Amniotic stem cell (primary cell): ENCODE measurements around the gene SLC19A1.

Experiments used
- DNase-seq: peaks from one replicate; lab custom pipeline; 2025; lab: John Stamatoyannopoulos, UW

Gene SLC19A1

DNA sequence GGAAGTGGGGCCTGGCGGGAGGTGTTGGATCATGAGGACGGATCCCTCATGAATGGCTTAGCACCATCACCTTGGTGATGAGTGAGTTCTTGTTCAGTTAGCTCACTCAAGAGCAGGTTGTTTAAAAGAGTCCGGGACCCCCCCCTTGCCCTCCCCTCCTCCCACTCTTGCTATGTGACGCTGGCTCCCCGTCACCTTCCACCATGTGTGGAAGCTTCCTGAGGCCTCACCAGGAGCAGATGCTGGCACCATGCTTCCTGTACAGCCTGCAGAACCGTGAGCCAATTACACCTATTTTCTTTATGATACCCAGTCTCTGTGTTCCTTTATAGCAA, 3.0 kb upstream of the SLC19A1 start:
- DNase-seq, result no peak

DNA sequence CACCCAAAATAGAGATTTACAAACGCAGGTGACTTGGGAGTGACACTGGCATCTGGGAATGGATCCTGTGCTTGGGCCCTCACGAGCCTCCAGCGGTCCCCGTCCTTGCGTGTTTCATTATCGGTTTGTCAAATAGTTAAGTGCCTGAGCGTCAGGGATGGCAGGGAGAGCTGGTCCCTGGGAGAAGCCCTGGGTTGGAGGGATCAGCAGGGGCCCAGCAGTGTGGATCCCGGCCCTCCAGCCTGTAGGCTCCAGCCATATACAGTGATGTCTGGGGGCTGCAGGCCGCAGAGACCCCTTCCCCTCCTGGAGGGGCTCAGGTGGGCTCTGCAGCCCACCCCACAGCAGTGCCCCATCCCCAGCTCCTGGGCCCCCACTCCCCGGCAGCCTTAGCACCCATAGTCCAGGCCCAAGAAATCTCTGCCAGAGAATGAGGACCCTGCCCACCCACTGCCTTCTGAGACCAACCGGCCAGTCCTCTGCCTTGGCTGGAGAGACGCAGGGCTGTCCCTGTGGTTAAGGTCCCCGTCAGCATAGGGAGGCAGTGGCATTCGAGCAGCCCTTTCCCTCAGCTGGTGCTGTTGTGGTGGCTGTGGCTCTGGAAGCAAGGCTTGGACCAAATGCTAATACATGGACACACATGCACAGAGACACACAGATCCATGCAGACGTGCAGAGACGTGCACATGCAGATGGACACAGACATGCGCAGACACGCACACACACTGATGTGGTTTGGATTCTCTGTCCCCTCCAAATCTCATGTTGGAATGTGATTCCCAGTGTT, 2.4 kb upstream of the SLC19A1 start:
- DNase-seq, result no peak

DNA sequence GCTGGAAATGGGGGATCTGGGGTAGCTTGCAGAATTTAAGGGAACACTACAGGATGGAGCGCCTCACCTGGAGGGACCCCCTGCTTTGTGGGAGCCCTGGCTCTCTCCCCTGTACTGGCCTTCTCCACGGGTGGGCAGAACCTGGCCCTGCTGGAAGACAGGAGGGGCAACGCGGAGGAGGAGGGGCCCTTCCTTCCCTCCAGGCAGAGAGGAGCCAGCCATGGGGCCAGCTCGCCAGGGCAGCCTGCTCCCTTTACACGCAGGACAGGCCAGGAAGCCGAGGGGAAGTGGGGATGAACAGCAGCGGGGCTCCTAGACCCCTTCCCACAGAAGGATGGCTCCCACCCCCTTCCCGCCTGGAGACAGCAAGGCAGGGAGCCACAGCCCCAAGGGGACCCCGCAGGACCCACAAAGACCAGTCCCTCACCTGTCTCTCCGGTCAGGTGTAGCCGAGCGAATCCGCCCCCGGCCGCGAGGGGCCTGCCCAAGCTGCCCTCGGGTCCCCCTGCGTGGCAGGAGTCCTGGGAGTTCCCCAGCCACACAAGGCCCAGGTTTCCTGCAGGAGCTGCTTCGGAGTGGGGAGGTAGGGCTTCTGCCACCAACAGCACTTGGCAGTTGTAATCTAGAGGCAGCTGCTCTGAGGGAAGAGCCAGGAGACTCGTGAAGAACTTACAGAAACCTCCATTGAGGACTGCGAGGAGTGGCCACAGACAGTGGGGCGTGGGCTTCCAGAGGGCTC, 1.6 kb upstream of the SLC19A1 start:
- no peak for DNase-seq

DNA sequence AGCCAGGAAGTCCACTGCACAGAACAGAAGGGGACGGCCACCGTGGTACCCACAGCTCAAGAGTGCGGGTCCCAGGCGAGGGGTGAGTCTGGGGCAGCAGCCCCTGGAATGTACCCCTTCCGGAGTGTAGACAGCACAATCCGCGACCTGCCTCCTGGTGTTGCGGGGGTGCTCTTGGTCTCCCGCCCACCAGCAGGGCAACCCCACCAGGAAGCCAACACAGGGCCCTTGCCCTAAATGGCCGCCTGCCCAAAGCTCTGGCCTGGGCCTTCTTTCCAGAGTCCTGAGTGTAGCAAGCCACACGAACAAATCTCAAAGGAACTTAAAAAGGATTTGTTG, 1.1 kb upstream of the SLC19A1 start:
- DNase-seq, result no peak

DNA sequence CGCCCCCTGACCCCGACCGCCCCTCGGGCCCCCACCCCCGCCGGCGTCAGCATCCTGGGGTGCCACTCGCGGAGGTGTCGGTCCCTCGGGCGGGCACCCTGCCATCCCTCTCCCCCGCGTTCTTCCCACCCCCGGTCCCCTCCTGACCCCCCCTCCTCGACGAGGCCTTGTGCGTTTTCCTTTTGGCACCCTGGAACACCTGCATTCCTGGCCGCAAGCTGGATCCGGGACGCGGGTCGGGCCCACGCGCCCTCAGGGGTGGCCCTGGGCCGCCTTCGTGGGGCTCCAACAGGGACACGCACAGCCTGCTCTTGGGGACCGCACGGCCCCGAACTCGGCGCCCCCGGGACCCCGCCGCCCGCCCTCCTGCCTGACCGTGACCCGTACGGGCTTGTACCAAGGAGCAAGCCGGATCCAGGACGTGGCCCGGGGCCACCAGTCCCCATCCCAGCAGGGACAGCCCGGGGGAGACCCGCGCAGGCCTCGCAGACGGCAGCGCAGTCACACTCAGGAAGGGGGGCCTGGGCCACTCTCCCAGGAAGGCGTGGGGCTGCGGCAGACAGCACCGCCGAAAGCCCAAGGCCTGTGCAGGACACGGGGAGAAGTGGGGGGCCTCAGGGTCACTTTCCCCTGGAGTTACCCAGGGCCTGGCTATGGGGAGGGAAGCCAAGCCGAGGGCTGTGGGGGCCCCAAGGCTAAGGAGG, 579 bp upstream of the SLC19A1 start:
- no peak for DNase-seq

DNA sequence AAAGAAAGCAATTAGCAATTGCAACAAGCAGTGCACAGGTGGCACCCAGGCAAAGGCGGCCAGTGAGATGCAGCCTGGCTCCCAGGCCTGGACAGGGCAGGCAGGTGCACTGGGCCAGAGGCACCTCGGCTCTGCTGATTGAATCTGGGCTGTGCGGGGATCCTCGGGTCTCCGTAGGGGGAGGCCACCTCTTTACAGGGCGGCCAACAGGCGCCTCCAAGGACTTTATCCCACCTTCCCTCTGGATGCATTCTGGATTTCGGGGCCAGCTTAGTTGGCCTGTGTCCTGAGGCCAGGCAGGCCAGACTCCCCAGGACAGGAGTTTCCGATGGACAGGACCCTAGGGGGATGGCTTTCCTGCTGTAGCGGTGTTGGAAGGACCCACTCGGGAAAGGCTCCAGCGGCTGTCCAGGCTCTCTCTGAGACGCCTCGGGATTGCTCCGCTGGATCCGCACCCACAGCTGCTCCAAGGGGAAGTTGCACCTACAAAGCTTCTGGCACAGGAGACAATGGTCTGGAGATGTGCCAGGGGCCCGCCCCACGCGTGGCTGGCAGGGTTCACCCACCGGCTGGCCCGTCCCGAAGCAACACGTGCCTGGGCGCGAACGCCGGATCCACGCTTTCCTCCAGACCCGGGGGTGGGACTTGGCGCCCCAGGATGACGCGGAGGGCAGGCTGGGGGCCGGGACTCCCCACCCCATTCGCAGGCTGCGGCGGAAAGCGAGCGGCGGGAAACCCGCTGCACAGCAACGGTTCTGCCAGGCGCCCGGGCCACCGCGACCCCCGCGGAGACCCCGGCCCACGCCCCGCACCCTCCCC, 810 bp downstream of the SLC19A1 start:
- no peak for DNase-seq

DNA sequence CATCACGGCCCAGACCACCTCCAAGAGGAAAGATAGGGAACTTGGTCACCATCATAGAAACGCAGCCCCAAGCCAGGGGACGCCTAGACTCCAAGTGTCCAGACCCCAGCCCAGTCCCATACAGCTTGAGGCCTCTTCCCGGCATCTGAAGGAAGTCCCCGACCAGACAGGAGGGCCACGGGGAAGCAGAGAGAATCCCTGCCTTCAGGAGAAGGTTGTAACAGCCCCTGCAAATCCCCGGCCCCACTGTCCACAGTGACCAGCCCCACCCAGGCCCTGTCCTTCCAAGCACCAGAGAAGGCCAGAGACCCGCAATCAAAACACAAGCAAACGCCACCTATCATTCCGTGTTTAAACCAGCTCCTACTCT, 1.7 kb downstream of the SLC19A1 start:
- no peak for DNase-seq

DNA sequence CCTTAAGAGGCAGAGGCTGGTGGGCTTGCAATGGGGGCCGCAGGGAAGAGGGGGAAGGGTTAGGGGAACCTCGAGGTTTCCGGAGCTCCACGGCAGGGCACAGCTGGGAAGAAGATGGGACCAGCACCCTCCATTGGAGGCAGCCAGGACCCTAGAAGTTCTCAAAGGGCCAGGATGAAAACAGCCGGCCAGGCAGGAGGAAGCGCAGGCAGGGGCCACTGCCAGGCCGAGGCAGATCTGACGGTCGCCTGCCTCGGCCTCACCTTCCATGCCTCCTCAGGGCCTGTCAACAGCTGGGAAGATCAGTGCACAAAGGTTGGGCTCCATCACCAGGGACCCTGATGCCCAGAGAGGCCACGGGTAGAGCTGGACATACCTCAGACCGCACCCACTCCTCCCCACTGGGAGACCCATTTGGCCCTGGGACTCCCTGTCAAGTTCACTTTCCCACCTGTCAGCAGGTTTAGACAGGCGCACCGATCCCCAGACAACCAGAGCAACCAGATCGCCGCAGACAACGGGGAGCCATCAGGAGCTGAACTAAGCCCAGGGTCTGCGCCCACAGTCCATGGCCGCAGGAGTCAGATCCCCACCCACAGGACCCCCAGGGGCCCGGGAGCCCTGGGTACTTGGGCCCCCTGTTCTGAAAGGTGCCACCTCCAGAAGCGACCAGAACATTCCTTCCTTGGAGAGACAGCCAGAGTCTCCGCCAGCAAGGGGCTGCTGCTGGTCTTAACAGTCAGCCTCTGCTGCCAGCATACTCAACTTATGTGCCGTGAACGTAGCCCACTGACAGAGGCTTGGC, 2.2 kb downstream of the SLC19A1 start:
- DNase-seq, result no peak

DNA sequence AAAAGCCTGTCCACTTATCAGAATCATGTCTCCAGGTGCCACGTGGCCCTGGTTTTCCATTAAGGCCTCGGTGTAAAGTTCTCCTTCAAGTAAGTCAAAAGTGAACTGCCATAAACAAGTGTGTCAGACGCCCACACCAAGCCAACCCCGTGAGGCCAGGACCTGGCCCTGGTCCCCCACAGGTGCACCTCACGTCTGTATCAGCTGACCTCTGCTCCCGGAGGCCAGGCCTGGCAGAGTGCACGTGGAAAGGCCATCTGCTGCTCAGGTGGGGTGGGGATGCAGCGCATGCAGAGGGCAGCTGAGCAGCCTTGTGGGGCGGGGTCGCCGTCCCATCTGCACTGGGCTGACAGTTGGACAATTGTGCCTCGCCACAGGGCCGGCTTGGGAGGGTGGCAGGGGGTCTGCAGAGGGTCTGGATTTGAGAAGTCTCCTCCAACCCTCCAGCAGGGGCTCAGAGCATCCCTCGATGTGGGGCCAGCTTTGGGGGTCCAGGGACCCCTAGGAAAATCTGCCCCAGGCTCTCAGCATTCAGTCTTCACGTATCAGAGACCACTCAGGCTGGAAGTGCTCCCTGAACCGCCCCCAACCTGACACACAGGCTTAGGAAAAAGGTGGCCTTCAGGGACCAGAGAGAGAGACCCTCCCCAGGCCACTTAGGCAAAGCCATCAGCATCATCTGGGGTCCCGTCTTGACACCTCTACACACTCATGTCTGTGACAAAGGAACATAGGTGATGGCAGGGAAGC, 3.0 kb downstream of the SLC19A1 start:
- no peak for DNase-seq

DNA sequence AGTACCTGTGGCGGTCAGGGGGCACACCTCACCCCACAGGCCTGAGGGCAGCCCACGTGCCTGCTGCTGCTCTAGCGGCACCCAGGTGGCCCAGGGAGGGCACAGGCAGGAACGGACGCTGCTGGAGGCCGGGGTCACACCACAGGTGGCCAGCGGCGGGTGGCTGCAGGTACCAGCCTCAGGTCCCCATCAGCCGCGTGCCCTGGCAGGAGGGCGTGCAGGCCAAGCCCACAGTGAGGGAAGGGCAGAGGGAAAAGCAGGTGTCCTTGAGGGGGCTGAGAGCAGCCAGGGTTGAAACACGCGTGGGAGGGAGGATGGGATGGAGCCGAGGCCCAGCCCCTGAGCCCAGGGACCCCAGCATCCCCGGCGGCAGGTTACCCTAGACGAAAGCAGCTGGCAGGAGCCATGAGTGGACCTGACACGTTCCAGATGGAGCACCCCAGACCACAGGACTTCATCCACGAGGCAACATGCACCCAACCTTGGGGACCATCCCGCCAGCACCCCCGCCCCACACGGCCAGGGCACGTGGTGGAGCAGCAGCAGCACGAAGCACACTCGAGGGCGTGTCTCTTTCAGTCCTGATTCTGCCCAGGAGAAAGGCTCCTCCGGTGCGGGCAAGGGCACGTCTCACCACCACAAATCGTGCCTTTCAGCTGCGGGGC, 3.7 kb downstream of the SLC19A1 start:
- DNase-seq, result no peak

DNA sequence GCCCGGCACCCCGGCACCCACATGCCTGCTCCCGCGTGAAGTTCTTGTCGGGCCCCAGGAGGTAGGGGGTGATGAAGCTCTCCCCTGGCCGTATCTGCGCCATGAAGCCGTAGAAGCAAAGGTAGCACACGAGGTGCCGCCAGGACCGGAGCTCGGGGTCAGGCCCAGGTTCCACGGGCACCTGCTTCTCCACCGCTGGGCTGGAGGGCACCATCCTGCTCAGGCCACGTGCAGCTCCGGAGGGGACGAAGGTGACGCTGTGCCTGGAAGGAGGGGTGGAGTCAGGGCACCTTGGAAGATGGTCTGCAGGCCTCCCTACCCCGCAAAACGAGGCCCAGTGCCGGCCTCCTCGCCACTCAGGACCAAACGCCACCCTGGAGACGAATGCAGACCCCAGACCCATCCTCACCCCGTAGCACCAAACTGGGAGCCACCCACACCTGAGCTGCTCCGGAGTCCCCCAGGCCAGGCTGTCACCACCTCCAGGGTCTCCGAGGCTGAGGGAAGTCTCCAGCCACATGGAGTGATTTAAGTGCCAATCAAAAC, 4.4 kb downstream of the SLC19A1 start:
- DNase-seq, result no peak

DNA sequence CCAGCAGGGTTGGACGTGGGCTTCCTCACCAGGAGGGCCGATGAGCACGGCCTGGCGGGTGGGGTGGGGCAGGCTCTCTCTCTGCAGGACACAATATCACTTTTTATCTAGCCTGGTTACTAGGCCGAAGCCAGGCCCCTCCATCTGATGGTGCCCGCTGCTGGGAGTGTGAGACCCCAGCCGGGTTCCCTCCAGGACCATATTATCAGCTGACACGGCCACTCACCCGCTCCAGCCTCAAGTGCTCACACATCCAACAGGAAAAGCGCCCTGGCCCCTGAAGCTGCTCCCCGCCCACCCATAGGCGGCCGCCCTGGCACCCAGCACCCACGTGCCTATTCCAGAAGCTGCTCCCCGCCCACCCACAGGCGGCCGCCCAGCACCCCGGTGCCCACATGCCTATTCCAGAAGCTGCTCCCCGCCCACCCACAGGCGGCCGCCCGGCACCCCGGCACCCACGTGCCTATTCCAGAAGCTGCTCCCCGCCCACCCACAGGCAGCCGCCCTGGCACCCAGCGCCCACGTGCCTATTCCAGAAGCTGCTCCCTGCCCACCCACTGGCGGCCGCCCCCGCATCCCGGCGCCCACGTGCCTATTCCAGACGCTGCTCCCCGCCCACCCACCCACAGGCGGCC, 5.0 kb downstream of the SLC19A1 start:
- DNase-seq, result no peak

DNA sequence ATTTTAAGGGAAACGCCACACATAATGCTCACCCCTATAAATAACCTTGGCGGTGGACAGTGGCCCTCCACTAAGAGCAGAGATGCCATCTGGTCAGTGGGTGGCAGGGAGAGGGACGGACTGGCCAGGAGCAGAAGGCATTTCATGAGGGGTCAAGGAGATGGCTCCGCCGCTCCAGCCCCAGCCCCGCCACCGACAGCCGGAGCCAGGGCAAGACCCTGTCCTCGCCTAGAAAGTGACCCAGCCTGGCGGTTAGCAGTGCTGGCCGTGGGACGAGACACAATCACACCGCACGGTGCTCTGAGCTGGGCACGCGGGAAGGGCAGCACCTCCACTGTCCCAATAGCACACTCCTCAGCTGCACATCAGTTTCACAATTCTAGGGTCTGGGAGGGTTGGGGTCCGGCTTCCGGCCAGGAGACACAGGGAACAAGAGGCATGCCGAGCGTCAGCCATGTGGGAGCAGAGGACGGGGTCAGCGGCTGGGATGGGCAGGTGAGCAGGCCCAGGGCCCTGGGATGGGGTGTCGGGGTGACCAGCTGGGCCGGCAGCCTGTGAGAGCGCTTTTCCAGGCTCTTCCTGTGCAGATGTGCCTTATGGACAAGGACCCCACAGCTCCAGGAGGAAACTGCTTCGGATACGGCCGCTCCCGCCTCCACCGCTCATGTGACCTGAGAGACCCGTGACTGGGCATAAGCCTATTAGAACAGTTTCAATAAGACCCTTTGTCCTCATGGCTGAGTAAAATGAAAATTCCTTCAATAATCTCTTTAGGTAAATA, 5.7 kb downstream of the SLC19A1 start:
- no peak for DNase-seq

DNA sequence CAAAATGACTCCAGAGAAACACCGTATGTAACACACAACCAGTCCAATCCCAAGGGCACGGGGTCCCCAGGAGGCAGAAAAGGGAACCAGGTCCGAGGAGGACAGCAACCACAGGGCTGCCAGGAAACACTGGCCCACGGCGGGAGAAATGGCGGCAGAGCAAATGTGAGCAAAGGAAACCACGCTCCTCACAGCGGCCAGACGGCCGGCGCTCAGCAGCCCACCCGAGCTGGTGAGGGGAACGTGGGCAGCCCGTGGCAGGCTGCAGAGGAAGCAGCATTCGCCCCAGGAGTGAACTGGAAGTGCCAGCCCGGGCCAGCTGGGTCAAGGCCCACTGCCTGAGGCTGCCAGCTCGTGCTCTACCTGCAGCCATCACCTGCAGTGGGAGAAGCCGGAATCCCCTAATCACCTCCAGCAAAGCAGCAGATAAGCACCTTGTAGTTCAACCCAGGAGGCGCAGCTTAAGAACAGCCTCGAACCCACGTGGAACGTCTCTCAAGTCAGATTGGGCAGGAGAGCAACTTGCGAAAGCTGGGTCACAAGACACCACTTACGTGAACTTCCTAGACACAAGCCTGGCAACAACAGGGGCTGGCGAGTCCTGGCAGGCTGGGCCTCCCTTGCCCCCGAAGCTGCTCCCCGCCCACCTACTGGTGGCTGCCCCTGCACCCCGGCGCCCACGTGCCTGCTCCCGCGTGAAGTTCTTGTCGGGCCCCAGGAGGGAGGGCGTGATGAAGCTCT, 6.7 kb downstream of the SLC19A1 start:
- no peak for DNase-seq

DNA sequence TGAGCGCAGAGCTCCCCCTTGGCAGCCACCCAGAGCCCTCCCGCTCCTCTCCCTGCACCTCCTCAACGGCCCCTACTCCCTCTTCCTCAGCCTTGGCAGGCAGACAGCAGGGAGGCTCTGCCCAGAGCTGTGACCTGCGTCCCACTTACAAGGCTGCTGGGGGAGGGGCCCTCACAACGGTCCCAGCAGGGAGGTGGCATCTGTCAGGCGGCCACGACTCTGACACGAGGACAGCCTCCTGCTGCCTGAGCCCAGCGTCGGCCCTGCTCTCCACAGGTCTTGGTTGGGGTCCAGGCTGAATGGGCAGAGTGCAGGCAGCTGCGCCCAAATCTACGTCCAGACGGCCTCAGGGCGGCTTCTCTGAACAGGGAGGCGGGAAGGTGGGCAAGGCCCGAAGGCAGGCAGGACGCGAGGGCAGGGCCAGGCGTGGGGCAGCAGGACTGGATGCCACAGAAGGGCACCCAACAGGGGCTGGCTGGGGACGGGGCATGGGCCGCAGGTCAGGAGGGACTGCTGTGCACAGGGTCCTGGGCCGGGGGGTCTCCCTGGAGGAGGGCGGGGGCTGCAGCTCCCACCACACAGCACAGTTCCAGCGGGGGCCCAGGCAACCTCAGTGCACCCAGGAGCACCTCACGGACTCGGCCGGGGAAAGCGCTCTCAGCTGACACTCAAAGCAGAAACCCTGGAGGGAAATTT, 7.5 kb downstream of the SLC19A1 start:
- no peak for DNase-seq

DNA sequence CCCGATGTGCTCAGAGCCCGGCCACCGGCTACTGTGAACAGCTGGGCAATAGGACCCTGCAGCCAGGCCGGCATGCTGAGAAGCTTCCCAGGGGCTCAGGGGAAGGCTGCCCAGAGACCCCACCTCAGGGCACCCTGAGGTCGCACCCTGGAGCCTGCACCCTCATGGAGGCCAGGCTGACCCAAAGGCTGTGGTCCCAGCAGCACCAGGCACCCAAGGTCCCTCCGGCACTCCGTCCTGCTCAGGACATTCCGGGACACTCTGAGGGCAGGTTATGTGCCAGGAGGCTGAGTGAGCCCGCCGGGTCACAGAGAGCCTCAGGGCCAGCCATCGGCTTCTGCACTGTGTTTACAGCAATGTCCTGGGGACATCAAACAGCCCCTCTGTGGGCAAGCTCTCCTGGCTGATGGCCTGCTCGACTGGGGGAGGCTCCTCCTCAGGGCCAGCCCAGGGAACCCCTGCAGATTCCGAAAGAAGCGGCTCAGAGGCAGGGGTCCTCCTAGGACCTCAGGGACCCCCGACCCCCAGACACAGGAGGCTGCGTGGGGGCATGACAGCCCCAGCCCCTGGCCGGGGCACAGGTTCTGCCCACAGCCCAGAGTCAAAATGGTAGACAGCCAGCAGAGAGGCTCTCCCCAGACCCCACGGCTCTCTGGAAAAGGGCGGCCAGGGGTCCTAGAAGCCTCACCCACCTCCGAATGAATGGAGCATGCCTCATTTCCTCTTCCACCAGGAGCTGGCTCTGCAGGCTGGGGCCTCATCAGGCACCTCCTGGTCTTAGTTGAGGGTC, 8.2 kb downstream of the SLC19A1 start:
- DNase-seq, result no peak
